Stimulated activated CD4-positive, alpha-beta T cell treated with anti-CD3 and anti-CD28 coated beads, Interleukin-1b, Interleukin-23, amount 100 ng/mL, for 1 hour (primary cell): ENCODE results near the gene GORAB.

Source experiments
- DNase-seq, 2 donors: peaks; one replicate each; pipeline ENCODE4 v3.0.0-alpha.2; 2020; ENCODE audit warnings: low read depth in 2 of 2

GORAB gene

DNA sequence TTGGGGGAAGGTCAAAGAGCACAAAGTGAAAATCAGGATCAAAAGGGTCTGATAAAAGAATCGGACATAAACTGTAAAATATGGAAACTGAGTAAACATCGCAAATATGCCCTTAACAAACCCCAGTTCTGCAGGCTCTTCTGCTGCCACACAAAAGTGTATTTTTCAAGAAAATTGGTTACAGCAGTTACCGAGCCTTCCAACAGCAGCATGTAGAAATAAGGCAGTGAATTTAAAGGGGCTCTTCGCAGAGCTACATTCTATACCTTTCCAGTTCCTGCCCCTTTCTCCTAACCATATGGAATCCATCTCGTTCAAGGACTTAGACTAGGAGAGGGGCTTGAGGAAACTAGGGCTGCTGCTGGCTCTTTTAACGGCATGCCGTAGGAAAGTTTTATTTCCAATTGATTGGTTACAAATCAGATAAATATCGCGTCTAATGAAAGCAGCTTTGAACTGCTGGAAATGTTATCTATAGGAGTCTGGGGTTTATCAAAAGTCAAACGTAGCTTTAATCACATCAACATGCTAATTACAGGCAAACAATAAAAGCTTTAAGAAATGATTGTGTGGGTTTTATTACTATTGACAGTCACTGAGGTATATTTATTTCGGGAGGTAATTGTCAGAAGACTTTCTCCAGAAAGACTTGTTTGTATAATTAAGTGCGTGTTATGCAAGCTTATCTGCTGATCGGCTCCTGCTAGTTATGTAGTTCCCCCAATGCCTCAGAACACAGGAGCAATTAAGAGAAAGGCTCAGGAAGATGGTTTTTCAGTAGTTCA, 59.1 kb downstream of the GORAB start:
- no peak for DNase-seq

DNA sequence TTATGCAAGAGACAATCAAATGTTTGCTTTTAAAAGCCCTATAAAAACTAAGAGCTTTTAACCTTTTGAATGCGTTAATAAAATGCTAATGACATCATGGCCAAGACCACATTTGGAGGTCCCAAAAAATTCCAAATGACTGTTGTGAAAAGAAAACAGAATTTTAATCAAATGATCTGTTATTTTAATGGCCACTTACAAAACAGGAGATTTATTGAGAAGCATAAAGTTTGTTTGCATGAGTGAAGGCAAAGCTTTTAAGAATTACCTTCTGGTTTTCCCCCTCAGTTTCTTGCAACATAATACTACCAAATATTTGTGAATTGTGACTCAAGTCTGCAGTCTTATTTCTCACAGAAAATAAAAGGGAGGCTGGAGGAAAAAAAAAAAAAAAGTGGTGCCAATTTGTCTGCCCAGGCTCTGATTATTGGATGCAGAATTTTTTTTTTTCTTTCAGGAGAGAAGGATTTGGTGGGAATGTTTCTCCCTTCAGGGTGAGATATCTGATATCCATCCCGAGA, 60.7 kb downstream of the GORAB start:
- no peak for DNase-seq

DNA sequence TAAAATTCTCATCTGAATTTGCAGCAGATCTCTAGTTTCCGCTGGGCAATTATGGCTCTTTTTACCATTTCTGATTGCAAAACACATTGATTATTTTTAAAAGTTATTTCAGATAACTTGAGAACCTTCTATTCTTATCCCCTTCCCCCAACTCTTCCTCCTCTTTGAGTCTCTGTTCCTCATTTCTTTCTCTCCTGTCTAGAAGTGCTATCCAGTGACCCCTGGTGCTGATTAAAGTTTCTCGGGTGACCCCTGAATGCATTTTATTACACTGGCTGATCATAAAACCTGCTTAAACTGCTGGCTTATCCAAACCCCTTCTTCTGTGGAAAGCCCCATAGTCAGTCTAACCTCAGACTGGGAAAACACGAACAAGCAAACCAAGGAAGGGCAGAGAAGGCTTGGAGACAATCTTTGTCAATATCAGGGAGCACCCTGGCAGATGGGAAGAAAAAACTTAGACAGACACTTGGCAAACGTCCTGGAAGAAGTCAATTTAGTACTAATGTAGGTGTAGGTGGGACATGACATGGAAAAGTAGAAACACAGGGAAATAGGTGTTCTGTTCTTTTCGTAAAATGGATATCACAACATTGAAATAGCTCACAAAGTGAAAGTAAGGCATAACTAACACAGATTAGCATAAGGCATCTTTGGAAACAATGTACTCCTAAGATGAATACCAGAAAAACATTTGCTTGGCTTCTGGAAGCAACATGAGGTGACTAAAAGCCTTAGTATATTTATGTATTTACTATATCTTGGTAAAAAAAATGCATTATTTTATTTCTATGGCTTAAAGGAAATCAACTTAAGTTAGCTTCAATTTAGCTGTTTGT, 61.4 kb downstream of the GORAB start:
- DNase-seq = no peak

DNA sequence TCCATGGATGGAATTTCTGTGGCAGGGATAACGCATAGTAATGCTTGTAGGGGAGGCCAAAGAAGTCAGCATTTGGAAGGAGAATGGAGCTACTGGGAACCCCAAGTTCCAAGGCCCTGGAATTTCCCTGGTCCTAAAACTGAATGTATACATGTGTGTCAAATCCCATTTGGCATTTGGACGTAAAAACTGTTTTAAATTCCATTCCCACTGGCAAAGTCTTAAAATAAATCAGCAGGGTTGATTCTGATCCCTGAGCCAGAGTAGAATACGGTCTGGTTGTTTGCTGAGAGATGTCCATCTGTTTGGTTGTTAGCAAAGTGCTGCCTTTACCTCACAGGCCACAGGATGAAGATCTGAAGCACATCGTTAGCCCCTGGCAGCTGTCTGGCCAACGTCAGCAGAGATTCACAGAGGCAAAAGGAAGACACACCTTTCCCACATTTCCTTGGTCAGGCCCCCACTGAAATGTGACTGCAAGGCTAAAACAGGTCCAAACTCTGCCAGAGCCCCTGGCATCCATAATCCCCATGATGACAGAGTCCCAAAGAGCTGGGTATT, 62.2 kb downstream of the GORAB start:
- no peak for DNase-seq

DNA sequence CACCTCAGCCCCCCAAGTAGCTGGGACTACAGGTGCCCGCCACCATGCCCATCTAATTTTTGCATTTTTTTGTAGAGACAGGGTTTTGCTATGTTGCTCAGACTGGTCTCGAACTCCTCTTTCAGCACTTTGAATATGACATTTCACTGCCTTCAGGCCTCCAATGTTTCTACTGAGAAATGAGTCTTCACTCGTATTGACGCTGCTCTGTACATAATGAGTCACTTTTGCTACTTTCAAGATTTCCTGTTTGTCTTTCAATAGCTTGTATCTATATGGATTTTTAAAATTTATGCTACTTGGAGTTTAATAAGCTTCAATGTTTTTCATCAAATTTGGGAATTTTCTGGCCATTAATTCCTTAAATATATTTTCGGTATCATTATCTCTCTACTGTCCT, 64.7 kb downstream of the GORAB start:
- DNase-seq = no peak

DNA sequence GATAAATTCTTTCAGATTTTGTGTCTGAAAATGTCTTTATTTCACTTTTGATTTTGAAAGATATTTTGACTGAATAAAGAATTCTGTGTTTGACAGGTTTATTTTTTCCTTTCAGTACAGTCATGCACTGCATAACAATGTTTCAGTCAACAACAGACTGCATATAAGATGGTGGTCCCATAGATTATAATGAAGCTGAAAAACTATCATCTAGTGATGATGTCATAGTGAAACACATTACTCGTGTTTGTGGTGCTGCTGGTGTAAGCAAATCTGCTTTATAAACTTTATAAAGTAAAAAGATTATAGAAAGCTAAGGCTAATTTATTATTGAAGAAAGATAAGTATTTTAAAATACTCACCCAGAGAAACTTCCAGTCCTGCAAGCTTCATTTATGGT, 66.7 kb downstream of the GORAB start:
- no peak for DNase-seq

DNA sequence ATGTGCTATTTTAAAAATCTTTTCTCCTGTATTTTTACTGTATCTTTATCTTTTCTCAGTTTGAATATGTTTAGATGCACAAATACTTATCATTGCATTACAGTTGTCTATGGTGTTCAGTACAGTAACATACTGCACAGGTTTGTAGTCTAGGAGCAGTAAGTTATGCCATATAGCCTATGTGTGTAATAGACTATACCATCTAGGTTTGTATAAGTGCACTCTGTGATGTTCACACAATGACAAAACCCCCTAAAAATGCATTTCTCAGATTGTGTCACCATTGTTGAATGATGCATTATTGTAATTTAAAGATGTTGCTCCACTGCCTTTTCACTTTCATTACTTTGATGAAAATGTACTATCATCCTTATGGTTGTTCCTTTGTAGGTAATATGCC, 67.1 kb downstream of the GORAB start:
- DNase-seq = no peak

DNA sequence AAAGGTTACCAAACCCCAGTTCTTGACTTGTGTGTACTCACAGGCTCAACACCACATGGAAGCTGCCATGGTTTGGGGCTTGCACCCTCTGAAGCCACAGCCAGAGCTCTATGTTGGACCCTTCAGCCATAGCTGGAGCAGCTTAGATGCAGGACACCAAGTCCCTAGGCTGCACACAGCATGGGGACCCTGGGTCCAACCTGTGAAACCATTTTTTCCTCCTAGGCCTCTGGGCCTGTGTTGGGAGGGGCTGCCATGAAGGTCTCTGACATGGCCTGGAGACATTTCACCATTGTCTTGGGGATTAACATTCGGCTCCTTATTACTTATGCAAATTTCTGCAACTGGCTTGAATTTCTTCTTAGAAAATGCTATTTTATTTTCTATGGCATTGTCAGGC, 69.9 kb downstream of the GORAB start:
- no peak for DNase-seq
